H1 (cell line): ENCODE data around the gene C5orf22.

Source experiments
- CHD2 ChIP-seq: IDR thresholded peaks from 2 replicates; pipeline ENCODE4 v1.6.1; 2012; ENCODE audit warnings: low read length, improper control_type of control experiment
- JUND ChIP-seq: IDR thresholded peaks from 2 replicates; pipeline ENCODE4 v1.6.1; 2011; ENCODE audit warnings: mild to moderate bottlenecking, improper control_type of control experiment, low read length
- MAX ChIP-seq: IDR thresholded peaks from 2 replicates; pipeline ENCODE4 v1.6.1; 2012; ENCODE audit warnings: inconsistent platforms
- POLR2A ChIP-seq, 2 experiments: IDR thresholded peaks; 1 replicate in 1 of 2; 2 replicates in 1 of 2; pipeline ENCODE4 v1.6.1; 2011; ENCODE audit warnings: low read depth in 2 of 2, low read length in 2 of 2, mild to moderate bottlenecking in 2 of 2; ENCODE audit errors: control extremely low read depth in 1 of 2
- ZNF274 ChIP-seq: IDR thresholded peaks from 2 replicates; pipeline ENCODE4 v1.7.0; 2012; ENCODE audit warnings: low read length, borderline replicate concordance; ENCODE audit errors: extremely low read depth

GRCh38 chr5:31559942-31560341 is 27.8 kb downstream of the C5orf22 start:
- TF ChIP-seq ZNF274: no peak
- TF ChIP-seq POLR2A (IDR thresholded peaks at IDR 0.05; ENCODE audit: control extremely low read depth in 1 of 2, low read depth in 2 of 2, low read length in 2 of 2): no peak
- TF ChIP-seq MAX: no peak
- no peak for TF ChIP-seq CHD2
- TF ChIP-seq JUND: no peak
